ENCODE results near the gene MID1IP1. TPM values are rescaled to one million over a fixed set of nuclear protein-coding genes. Genes with fewer than 3 reads are reported as not detected.

The MID1IP1 gene
- total RNA-seq (44.7 and 80.4 TPM in 2 replicates), polyA plus RNA-seq (25.3 and 45.7 TPM in 2 replicates)

- no peaks in the 10 kb centered on the region for H3K36me3 ChIP-seq
- no peaks in the 10 kb centered on the region for H3K27me3 ChIP-seq
- peak within 1 kb of the TSS; percentile 94 for H3K27ac ChIP-seq
Observed at GRCh38 chrX:38800981-38801845, at the start of gene MID1IP1. Gene MID1IP1 (plus strand): TSS chrX:38801459. CDS start chrX:38804947, 3,488 bp downstream.

GRCh38 chrX:38754102-38754790 is 47.0 kb upstream of the MID1IP1 start:
- H3K4me3 ChIP-seq, result no peak overlapping the region
- no peaks in the 10 kb centered on the region for H3K27me3 ChIP-seq
- TF ChIP-seq CTCF (IDR thresholded peaks at IDR 0.05; ENCODE audit: low read depth, low read length), result peak; percentile 53
- H3K27ac ChIP-seq, result no peak overlapping the region
- no peaks in the 10 kb centered on the region for H3K36me3 ChIP-seq
- DNase-seq (ENCODE audit: low read depth in 1 of 2, low spot score in 1 of 2), result peak; percentile 60 to 68
- no peaks in the 10 kb centered on the region for H3K9me3 ChIP-seq (ENCODE audit: low read depth)
- H3K4me1 ChIP-seq (ENCODE audit: low read depth), result peaks cover 11% of the 10 kb centered on the region

More at GRCh38 chrX:38800981-38801845, at the start of gene MID1IP1:
- peak within 1 kb of the TSS; percentile 74 for H3K4me3 ChIP-seq
- H3K9me3 ChIP-seq (ENCODE audit: low read depth), result no peaks in the 10 kb centered on the region
- no peak for TF ChIP-seq CTCF (IDR thresholded peaks at IDR 0.05; ENCODE audit: low read depth, low read length)
- peak; percentile 95 to 96 for DNase-seq (ENCODE audit: low read depth in 1 of 2, low spot score in 1 of 2)
- H3K4me1 ChIP-seq (ENCODE audit: low read depth), result peaks cover 10% of the 10 kb centered on the region

DNA sequence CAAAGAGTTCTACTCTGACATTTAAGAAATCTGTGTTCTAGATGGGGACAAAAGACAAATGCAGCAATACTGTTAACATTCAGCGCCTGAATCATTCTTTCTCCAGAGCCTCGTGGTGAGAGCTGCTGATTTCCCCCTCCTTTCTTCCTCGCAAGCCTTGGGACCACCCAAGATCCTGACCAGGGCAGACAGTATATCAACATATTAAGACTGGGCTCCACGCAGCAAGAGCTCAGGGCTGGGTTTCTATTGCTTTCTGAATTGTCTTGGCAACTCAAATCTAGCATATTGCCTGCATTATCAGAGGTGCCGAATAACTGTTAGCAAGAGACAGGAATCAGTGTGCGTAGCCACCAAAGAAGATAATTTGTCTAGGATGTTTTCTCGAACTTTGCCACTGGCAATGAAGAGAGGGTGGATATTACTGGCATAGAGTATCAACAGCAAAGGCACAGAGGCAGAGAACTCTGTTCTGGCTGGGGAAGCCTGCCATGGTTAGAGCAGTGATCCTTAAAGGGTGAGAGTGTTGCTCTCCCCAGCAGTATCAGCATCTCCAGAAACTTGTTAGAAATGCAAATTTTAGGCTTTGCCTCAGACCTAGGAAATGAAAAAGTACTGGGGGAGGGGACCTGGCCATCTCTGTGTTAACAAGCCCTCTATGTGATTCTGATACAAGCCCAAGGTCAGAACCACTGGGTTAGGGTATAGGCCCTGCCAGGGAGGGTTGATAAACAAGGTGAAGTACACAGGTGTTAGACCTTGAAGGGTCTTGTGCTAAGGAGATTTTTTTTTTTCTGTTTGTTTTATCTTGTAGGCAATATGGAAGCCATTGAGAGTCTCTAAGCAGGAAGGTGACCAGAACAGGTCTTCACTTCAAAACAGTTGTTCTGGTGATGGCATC is 46.2 kb upstream of the MID1IP1 start:
- peaks cover 11% of the 10 kb centered on the region for H3K4me1 ChIP-seq (ENCODE audit: low read depth)

GRCh38 chrX:38760883-38761282 is 40.4 kb upstream of the MID1IP1 start:
- no peak for TF ChIP-seq CTCF (IDR thresholded peaks at IDR 0.05; ENCODE audit: low read depth, low read length)
- no peak overlapping the region for H3K4me3 ChIP-seq
- DNase-seq (ENCODE audit: low read depth in 1 of 2, low spot score in 1 of 2), result no peak
- H3K9me3 ChIP-seq (ENCODE audit: low read depth), result no peaks in the 10 kb centered on the region
- no peaks in the 10 kb centered on the region for H3K36me3 ChIP-seq
- H3K27me3 ChIP-seq, result no peaks in the 10 kb centered on the region
- H3K4me1 ChIP-seq (ENCODE audit: low read depth), result no peaks in the 10 kb centered on the region
- no peak overlapping the region for H3K27ac ChIP-seq

More for the DNA sequence above, 46.2 kb upstream of the MID1IP1 start:
- Histone ChIP-seq H3K36me3 (no peaks in the 10 kb centered on the region), H3K27me3 (no peaks in the 10 kb centered on the region), H3K4me3 (no peak overlapping the region), H3K9me3 (ENCODE audit: low read depth) (no peaks in the 10 kb centered on the region), H3K27ac (no peak overlapping the region)
- TF ChIP-seq CTCF (IDR thresholded peaks at IDR 0.05; ENCODE audit: low read depth, low read length), result no peak
- DNase-seq (ENCODE audit: low read depth in 1 of 2, low spot score in 1 of 2), result no peak

DNA sequence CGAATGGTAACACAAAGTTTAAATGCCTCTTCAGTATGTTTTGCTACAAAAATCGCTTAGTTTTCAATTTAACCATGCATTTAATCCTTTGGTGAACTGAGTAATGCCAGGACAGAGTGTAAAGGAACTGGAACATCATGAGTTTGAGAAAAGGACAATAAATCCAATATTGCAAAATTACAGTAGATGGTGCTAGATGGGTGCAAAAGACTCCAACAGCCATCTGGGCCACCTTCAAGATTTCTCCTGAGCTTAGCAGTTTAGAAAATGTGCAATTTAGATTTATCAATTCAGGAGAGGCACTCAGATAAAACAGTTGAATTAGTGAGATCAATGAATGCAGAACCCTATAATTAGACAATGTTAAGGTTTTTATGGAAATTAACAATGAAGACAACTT is 33.2 kb upstream of the MID1IP1 start:
- H3K27ac ChIP-seq, result no peak overlapping the region
- no peaks in the 10 kb centered on the region for H3K9me3 ChIP-seq (ENCODE audit: low read depth)
- no peaks in the 10 kb centered on the region for H3K4me1 ChIP-seq (ENCODE audit: low read depth)
- H3K4me3 ChIP-seq, result no peak overlapping the region
- H3K27me3 ChIP-seq, result no peaks in the 10 kb centered on the region
- TF ChIP-seq CTCF (IDR thresholded peaks at IDR 0.05; ENCODE audit: low read depth, low read length), result peak; percentile 32
- peak in 1 of 2 donors; percentile 48 for DNase-seq (ENCODE audit: low read depth in 1 of 2, low spot score in 1 of 2)
- H3K36me3 ChIP-seq, result no peaks in the 10 kb centered on the region

All from cardiac muscle cell (in vitro differentiated cells and primary cell).